Right ventricle myocardium inferior (tissue), 1 donor: ENCODE results near the gene PKP4. TPM values are rescaled to one million over a fixed set of nuclear protein-coding genes. Genes with fewer than 3 reads are reported as not detected.

ENCODE experiments used
- ATAC-seq: fragments of 200-7000 bp; cut with Tn5 transposase; one replicate; pipeline ENCODE4 v1.9.1; 2020; ENCODE audit warnings: mild to moderate bottlenecking, moderate library complexity
- DNase-seq: peaks from one replicate; pipeline ENCODE4 v3.0.0; 2021; ENCODE audit errors: missing footprints
- intact Hi-C: fragments of 100-400 bp; cut with DNase I; formaldehyde crosslinking; loops from one replicate; pipeline ENCODE4 v1.11.0; 2022
- total RNA-seq: library from RNA; stranded (reverse); fragmentation: NEBNext Ultra II Directional; extraction: Animal tissue kit (Norgen Biotek cat#: 25700); gene quantifications from one replicate; pipeline ENCODE4 v1.2.1, GENCODE V29; 2021
- donor health status: DM: no; HTN: yes; CAD: no; lungs with severe emphysema.

The PKP4 gene
- total RNA-seq, 1 donor from 2014 or later, result 47.9 TPM

- ATAC-seq, result no peak
- no peak for DNase-seq
- intact Hi-C loops, result no loop called here
These were observed 31.9 kb downstream of the PKP4 start for GRCh38 chr2:158488442-158489216.

GRCh38 chr2:158489366-158490112 lies 32.8 kb downstream of the PKP4 start:
- no peak for ATAC-seq
- no peak for DNase-seq
- intact Hi-C loops, result no loop called here

- intact Hi-C loops, result no loop called here
- no peak for DNase-seq
- no peak for ATAC-seq
These were observed 34.3 kb downstream of the PKP4 start for GRCh38 chr2:158491072-158491471.

GRCh38 chr2:158493458-158493857 lies 36.7 kb downstream of the PKP4 start:
- no peak for DNase-seq
- intact Hi-C loops, result no loop called here
- peak; percentile 72 for ATAC-seq

GRCh38 chr2:158495175-158495574 lies 38.4 kb downstream of the PKP4 start:
- DNase-seq, result no peak

GRCh38 chr2:158496986-158497385 lies 40.2 kb downstream of the PKP4 start:
- ATAC-seq (no peak), DNase-seq (no peak)
- intact Hi-C loops, result no loop called here

More at GRCh38 chr2:158495175-158495574, 38.4 kb downstream of the PKP4 start:
- no peak for ATAC-seq
- intact Hi-C loops, result no loop called here

GRCh38 chr2:158497486-158497885 lies 40.7 kb downstream of the PKP4 start:
- no peak for DNase-seq
- intact Hi-C loops, result no loop called here

GRCh38 chr2:158498043-158498748 lies 41.4 kb downstream of the PKP4 start:
- intact Hi-C loops, result no loop called here
- DNase-seq, result no peak
- no peak for ATAC-seq

More at GRCh38 chr2:158497486-158497885, 40.7 kb downstream of the PKP4 start:
- no peak for ATAC-seq

- no peak for ATAC-seq
- intact Hi-C loops, result no loop called here
These were observed 42.0 kb downstream of the PKP4 start for GRCh38 chr2:158498749-158499136.

GRCh38 chr2:158499383-158499782 lies 42.6 kb downstream of the PKP4 start:
- no peak for ATAC-seq

More at GRCh38 chr2:158498749-158499136, 42.0 kb downstream of the PKP4 start:
- DNase-seq, result no peak

GRCh38 chr2:158500333-158500732 lies 43.6 kb downstream of the PKP4 start:
- no peak for ATAC-seq
- intact Hi-C loops, result no loop called here
- no peak for DNase-seq

More at GRCh38 chr2:158499383-158499782, 42.6 kb downstream of the PKP4 start:
- DNase-seq, result no peak
- intact Hi-C loops, result no loop called here

GRCh38 chr2:158501301-158501700 lies 44.5 kb downstream of the PKP4 start:
- intact Hi-C loops, result no loop called here
- DNase-seq (peak; percentile 77), ATAC-seq (peak; percentile 77)

GRCh38 chr2:158502974-158503373 lies 46.2 kb downstream of the PKP4 start:
- ATAC-seq (no peak), DNase-seq (no peak)
- intact Hi-C loops, result no loop called here

GRCh38 chr2:158504088-158504487 lies 47.3 kb downstream of the PKP4 start:
- ATAC-seq (no peak), DNase-seq (no peak)
- intact Hi-C loops, result no loop called here

GRCh38 chr2:158505448-158505934 lies 48.7 kb downstream of the PKP4 start:
- intact Hi-C loops, result no loop called here
- no peak for ATAC-seq
- no peak for DNase-seq

- ATAC-seq (no peak), DNase-seq (no peak)
- intact Hi-C loops, result no loop called here
These were observed 50.4 kb downstream of the PKP4 start for GRCh38 chr2:158507141-158507540.

- ATAC-seq (no peak), DNase-seq (no peak)
- intact Hi-C loops, result no loop called here
These were observed 50.9 kb downstream of the PKP4 start for GRCh38 chr2:158507679-158508078.

GRCh38 chr2:158509928-158510797 lies 53.4 kb downstream of the PKP4 start:
- intact Hi-C loops, result no loop called here
- DNase-seq (no peak), ATAC-seq (no peak)
